ENCODE data around the gene CLINT1. TPM values are rescaled to one million over a fixed set of nuclear protein-coding genes. Genes with fewer than 3 reads are reported as not detected.

CLINT1 gene
- total RNA-seq, 6 donors from 2014 or later, result 66.2 to 211 (median 123) TPM

DNA sequence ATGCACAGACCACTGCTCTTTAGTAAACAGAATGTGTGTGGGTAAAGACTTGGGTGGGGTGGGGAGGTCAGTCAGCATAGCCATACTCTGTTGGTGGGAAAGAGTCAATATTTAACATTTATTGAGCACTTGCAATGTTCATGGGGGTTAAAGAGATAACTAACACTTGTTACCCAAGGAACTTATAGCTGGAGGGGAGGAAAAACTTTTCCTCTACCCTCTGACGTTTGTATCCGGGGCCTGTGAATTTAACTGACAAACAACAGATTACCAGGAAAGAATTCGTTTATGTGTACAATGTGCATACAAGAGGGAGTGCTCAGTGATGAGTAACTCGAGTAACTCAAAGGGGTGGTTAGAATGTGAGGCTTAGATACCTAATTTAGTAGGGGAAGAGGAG, 6.8 kb upstream of the CLINT1 start:
- ATAC-seq (ENCODE audit: low FRiP score in 2 of 2) (no peak), DNase-seq (no peak)
- Histone ChIP-seq H3K4me1 (peaks cover 0 to 6% (median 0%) of the 10 kb centered on the region in 4 donors), H3K27ac (no peak overlapping the region), H3K4me3 (no peak overlapping the region), H3K27me3 (no peaks in the 10 kb centered on the region), H3K36me3 (no peaks in the 10 kb centered on the region), H3K9me3 (no peaks in the 10 kb centered on the region)
- TF ChIP-seq EP300 (IDR thresholded peaks at IDR 0.05) (no peak), POLR2A (IDR thresholded peaks at IDR 0.05) (no peak), POLR2AphosphoS5 (IDR thresholded peaks at IDR 0.05) (no peak)
- TF ChIP-seq, protein P1, sequence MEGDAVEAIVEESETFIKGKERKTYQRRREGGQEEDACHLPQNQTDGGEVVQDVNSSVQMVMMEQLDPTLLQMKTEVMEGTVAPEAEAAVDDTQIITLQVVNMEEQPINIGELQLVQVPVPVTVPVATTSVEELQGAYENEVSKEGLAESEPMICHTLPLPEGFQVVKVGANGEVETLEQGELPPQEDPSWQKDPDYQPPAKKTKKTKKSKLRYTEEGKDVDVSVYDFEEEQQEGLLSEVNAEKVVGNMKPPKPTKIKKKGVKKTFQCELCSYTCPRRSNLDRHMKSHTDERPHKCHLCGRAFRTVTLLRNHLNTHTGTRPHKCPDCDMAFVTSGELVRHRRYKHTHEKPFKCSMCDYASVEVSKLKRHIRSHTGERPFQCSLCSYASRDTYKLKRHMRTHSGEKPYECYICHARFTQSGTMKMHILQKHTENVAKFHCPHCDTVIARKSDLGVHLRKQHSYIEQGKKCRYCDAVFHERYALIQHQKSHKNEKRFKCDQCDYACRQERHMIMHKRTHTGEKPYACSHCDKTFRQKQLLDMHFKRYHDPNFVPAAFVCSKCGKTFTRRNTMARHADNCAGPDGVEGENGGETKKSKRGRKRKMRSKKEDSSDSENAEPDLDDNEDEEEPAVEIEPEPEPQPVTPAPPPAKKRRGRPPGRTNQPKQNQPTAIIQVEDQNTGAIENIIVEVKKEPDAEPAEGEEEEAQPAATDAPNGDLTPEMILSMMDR (IDR thresholded peaks at IDR 0.05), result no peak
- WGBS, 2 donors, result 52 to 55% methylated on average over 4 of the region's 4 CpGs

DNA sequence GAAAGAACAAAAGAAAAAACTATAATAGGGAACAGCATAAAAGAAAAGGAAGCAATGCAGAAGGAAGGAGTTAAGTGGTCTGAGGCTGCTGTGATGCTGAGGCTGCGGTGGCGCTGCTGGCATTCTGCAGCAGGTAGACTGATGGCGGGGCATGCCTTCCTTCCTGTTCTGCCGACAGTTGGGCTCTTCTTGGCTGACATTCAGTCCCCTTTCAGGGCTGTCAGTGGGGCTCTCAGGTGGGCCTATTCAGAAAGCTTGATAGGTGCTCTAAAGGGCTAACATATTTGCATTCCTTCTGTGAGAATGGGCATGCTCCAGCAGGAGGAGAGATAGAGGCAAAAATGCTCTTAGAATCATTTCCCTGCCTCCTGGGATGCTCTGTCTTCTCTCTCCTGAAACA, 5.1 kb upstream of the CLINT1 start:
- no peaks in the 10 kb centered on the region for H3K9me3 ChIP-seq
- no peaks in the 10 kb centered on the region for H3K36me3 ChIP-seq
- no peak overlapping the region for H3K27ac ChIP-seq
- ATAC-seq (ENCODE audit: low FRiP score in 2 of 2) (no peak), DNase-seq (no peak)
- no peaks in the 10 kb centered on the region for H3K27me3 ChIP-seq
- TF ChIP-seq POLR2AphosphoS5 (IDR thresholded peaks at IDR 0.05) (no peak), POLR2A (IDR thresholded peaks at IDR 0.05) (no peak), EP300 (IDR thresholded peaks at IDR 0.05) (no peak)
- TF ChIP-seq, protein P1 (IDR thresholded peaks at IDR 0.05), result no peak
- H3K4me3 ChIP-seq, result no peak overlapping the region
- WGBS, 2 donors, result 44 to 59% methylated on average over 4 of the region's 4 CpGs
- H3K4me1 ChIP-seq, result peaks cover 0 to 7% (median 0%) of the 10 kb centered on the region in 4 donors

DNA sequence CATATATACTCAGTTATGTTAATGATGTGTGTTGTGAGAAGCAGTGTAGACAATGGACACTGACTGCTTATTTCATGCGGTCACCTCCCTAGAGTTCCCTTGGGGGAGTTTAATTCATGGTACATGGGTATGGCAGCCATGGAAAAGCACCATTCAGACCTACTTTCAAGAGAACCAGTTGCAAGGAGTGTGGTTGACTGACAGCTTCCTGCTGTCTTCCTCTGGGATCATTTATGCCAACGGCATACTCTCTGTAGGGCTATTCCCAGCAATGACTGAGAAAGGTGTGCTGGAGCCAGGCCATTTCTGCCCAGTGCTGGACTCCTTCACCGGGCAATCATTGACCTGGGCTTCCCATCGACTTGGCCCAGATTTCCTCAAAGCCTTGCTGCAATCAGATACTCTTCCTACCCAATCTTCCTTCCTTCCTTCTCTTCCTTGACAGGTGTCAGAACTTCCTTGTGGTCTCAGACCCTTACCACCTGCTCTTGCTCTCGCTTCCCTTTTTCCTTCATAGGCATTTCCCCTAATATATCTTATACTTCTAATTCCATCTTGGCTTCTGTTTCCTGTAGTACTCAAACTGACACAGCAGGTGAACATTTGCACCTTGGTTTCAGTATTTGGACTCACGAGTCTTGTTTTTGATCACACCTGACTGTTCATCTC, 3.4 kb upstream of the CLINT1 start:
- H3K9me3 ChIP-seq, result no peaks in the 10 kb centered on the region
- ATAC-seq (ENCODE audit: low FRiP score in 2 of 2), result no peak
- no peak overlapping the region for H3K4me3 ChIP-seq
- H3K36me3 ChIP-seq, result no peaks in the 10 kb centered on the region
- 64 to 70% methylated on average over 6 of the region's 6 CpGs for WGBS, 2 donors
- peaks cover 4 to 14% (median 5%) of the 10 kb centered on the region in 4 donors for H3K4me1 ChIP-seq
- TF ChIP-seq POLR2AphosphoS5 (IDR thresholded peaks at IDR 0.05) (no peak), EP300 (IDR thresholded peaks at IDR 0.05) (no peak)
- TF ChIP-seq, protein P1 (IDR thresholded peaks at IDR 0.05), result no peak
- H3K27ac ChIP-seq, result no peak overlapping the region
- no peak for DNase-seq
- H3K27me3 ChIP-seq, result no peaks in the 10 kb centered on the region

DNA sequence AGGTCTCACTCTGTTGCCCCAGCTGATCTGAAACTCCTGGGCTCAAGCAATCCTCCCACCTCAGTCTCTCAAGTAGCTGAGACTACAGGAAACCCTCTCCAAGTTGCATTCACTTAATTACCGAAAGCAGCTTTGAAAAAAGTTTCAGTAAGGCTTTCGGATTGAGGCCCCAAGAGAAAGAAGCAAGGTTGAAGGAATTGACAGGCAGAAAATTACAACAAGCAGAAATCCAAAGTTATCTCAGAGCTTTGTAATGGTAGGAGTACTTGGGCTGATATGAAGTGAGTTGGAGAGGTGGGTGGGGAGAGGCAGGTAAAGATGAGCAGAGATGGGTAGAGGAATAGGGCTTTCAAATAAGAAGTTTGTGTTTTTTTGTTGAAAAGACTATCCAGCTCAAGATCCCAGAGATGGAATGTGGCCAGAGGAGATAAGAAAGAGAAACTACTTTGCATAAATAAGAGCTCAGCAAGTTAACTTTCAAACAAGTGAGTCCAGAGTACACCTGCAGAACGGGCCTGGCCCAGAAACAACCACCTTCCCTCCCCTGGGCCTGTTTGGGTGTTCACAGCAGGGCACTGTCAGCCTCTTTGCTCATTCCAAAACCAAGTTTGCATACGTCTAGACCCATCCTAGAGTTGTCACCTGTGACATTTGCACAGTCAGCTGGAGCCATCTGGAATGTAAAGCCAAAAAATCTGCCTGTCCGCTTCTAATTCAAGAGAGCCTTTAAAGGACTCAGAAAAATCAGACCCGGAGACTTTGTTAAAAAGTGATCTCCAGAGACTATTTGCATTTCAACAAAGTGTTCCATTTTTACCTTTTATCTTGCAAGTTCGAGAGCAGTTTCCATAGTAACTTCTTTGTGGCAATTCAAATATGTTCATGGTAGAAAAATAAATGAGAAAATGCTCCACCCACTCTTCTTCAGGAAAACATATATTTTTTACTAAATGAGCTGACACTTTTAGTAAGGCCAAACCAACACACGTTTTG, 2.2 kb upstream of the CLINT1 start:
- DNase-seq (no peak), ATAC-seq (ENCODE audit: low FRiP score in 2 of 2) (no peak)
- Histone ChIP-seq H3K9me3 (no peaks in the 10 kb centered on the region), H3K36me3 (no peaks in the 10 kb centered on the region), H3K27me3 (no peaks in the 10 kb centered on the region), H3K4me3 (no peak overlapping the region), H3K4me1 (peaks cover 13 to 25% (median 15%) of the 10 kb centered on the region in 4 donors), H3K27ac (no peak overlapping the region)
- TF ChIP-seq POLR2A (IDR thresholded peaks at IDR 0.05), result no peak
- TF ChIP-seq, protein P1 (IDR thresholded peaks at IDR 0.05), result no peak
- TF ChIP-seq EP300 (IDR thresholded peaks at IDR 0.05), result no peak
- no peak for TF ChIP-seq POLR2AphosphoS5 (IDR thresholded peaks at IDR 0.05)
- 64 to 68% methylated on average over 8 of the region's 8 CpGs for WGBS, 2 donors

Data from upper lobe of left lung (tissue), 6 donors.